ENCODE results near the gene SEPTIN10.
"Not testable (repeated sequence)": the region's sequence is repeated elsewhere in the genome, so short reads cannot be mapped to it uniquely, and the experiment has no call there.

SEPTIN10 gene

GRCh38 chr2:109633284-109633961 lies 19.7 kb upstream of the SEPTIN10 start:
- DNase-seq (ENCODE audit: low read depth, low spot score), result no peak

GRCh38 chr2:109632158-109632789 lies 18.5 kb upstream of the SEPTIN10 start:
- DNase-seq (ENCODE audit: low read depth, low spot score), result no peak

GRCh38 chr2:109631741-109632140 lies 18.0 kb upstream of the SEPTIN10 start:
- no peak for DNase-seq (ENCODE audit: low read depth, low spot score)

- no peak for DNase-seq (ENCODE audit: low read depth, low spot score)
These were observed 17.0 kb upstream of the SEPTIN10 start for GRCh38 chr2:109630441-109631430.

- no peak for DNase-seq (ENCODE audit: low read depth, low spot score)
These were observed 16.1 kb upstream of the SEPTIN10 start for GRCh38 chr2:109629867-109630266.

- DNase-seq (ENCODE audit: low read depth, low spot score), result not testable (repeated sequence)
These were observed 14.6 kb upstream of the SEPTIN10 start for GRCh38 chr2:109628321-109628720.

- no peak for DNase-seq (ENCODE audit: low read depth, low spot score)
These were observed 10.6 kb upstream of the SEPTIN10 start for GRCh38 chr2:109624339-109624738.

- DNase-seq (ENCODE audit: low read depth, low spot score), result no peak
These were observed 10.2 kb upstream of the SEPTIN10 start for GRCh38 chr2:109623923-109624322.

GRCh38 chr2:109623297-109623696 lies 9.5 kb upstream of the SEPTIN10 start:
- DNase-seq (ENCODE audit: low read depth, low spot score), result no peak

- DNase-seq (ENCODE audit: low read depth, low spot score), result no peak
These were observed 5.4 kb upstream of the SEPTIN10 start for GRCh38 chr2:109619032-109619615.

GRCh38 chr2:109616184-109616583 lies 2.4 kb upstream of the SEPTIN10 start:
- DNase-seq (ENCODE audit: low read depth, low spot score), result no peak

- no peak for DNase-seq (ENCODE audit: low read depth, low spot score)
These were observed 1.9 kb upstream of the SEPTIN10 start for GRCh38 chr2:109615637-109616144.

- no peak for DNase-seq (ENCODE audit: low read depth, low spot score)
These were observed 1.2 kb upstream of the SEPTIN10 start for GRCh38 chr2:109614715-109615636.

- no peak for DNase-seq (ENCODE audit: low read depth, low spot score)
These were observed 465 bp downstream of the SEPTIN10 start for GRCh38 chr2:109613081-109613921.

- DNase-seq (ENCODE audit: low read depth, low spot score), result no peak
These were observed 2.2 kb downstream of the SEPTIN10 start for GRCh38 chr2:109611467-109612095.

GRCh38 chr2:109609352-109610024 lies 4.3 kb downstream of the SEPTIN10 start:
- no peak for DNase-seq (ENCODE audit: low read depth, low spot score)

- DNase-seq (ENCODE audit: low read depth, low spot score), result no peak
These were observed 6.0 kb downstream of the SEPTIN10 start for GRCh38 chr2:109607766-109608165.

- no peak for DNase-seq (ENCODE audit: low read depth, low spot score)
These were observed 9.2 kb downstream of the SEPTIN10 start for GRCh38 chr2:109604597-109604996.
